ENCODE data around the gene HIP1R. TPM values are rescaled to one million over a fixed set of nuclear protein-coding genes. Genes with fewer than 3 reads are reported as not detected.

HIP1R gene
- total RNA-seq: 12.2 and 14.5 TPM in 2 replicates

GRCh38 chr12:122834921-122835749 is at the start of gene HIP1R:
TSS of gene HIP1R (plus strand) at chr12:122835457. CDS start at chr12:122835551, 94 bp downstream.

GRCh38 chr12:122895704-122896636 is 60.7 kb downstream of the HIP1R start, which contains the start of gene VPS37B:
TSS of gene VPS37B (minus strand) at chr12:122896124. CDS start at chr12:122896062, 62 bp downstream.

Other genes starting within 250 kb of the HIP1R start
- not detected in 2 replicates for gene HCAR2, start 132.1 kb upstream of the HIP1R start, total RNA-seq
- gene HCAR3, start 118.6 kb upstream of the HIP1R start, total RNA-seq: not detected in 2 replicates
- gene HCAR1, start 104.6 kb upstream of the HIP1R start, total RNA-seq: 0.22 and 0.26 TPM in 2 replicates
- gene DENR, start 82.6 kb upstream of the HIP1R start, total RNA-seq: 48.1 and 51.4 TPM in 2 replicates
- gene CCDC62, start 60.9 kb upstream of the HIP1R start, total RNA-seq: 0.86 and 0.91 TPM in 2 replicates
- 18.6 and 20.6 TPM in 2 replicates for gene VPS37B, start 60.7 kb downstream of the HIP1R start, total RNA-seq
- gene ABCB9, start 131.0 kb downstream of the HIP1R start, total RNA-seq: 8.3 and 9.4 TPM in 2 replicates
- 7.1 and 9.4 TPM in 2 replicates for gene OGFOD2, start 139.8 kb downstream of the HIP1R start, total RNA-seq
- gene ARL6IP4, start 145.2 kb downstream of the HIP1R start, total RNA-seq: 140 and 154 TPM in 2 replicates

Data from articular chondrocyte of knee joint (primary cell).